Measurements from ENCODE around the gene C1orf174.
A peak's percentile ranks its signal among the peaks of the same experiment; 100 is the strongest.

Gene C1orf174

GRCh38 chr1:3868464-3869006 is 31.5 kb downstream of the C1orf174 start:
- DNase-seq (ENCODE audit: low spot score): no peak

- DNase-seq (ENCODE audit: low spot score): no peak
Measured at GRCh38 chr1:3865606-3866160, 34.4 kb downstream of the C1orf174 start.

GRCh38 chr1:3864884-3865283 is 35.2 kb downstream of the C1orf174 start:
- no peak for DNase-seq (ENCODE audit: low spot score)

GRCh38 chr1:3863231-3863935 is 36.7 kb downstream of the C1orf174 start:
- DNase-seq (ENCODE audit: low spot score): no peak

- no peak for DNase-seq (ENCODE audit: low spot score)
Measured at GRCh38 chr1:3858231-3858981, 41.7 kb downstream of the C1orf174 start.

GRCh38 chr1:3857791-3858129 is 42.3 kb downstream of the C1orf174 start:
- no peak for DNase-seq (ENCODE audit: low spot score)

GRCh38 chr1:3856923-3857790 is 42.9 kb downstream of the C1orf174 start, which contains the start of the genes CEP104 and DFFB:
Gene CEP104 (minus strand): TSS chr1:3857211. CDS start chr1:3852407, 4,804 bp downstream.
Gene DFFB (plus strand): TSS chr1:3857476. CDS start chr1:3857604, 128 bp downstream.
- DNase-seq (ENCODE audit: low spot score): peak; percentile 99

GRCh38 chr1:3852711-3853485 is 47.2 kb downstream of the C1orf174 start:
- DNase-seq (ENCODE audit: low spot score): no peak

- no peak for DNase-seq (ENCODE audit: low spot score)
Measured at GRCh38 chr1:3852091-3852490, 48.0 kb downstream of the C1orf174 start.

GRCh38 chr1:3851292-3851691 is 48.8 kb downstream of the C1orf174 start:
- DNase-seq (ENCODE audit: low spot score): no peak

GRCh38 chr1:3850857-3851256 is 49.2 kb downstream of the C1orf174 start:
- DNase-seq (ENCODE audit: low spot score): no peak

GRCh38 chr1:3847081-3847480 is 53.0 kb downstream of the C1orf174 start:
- DNase-seq (ENCODE audit: low spot score): no peak

GRCh38 chr1:3846541-3846940 is 53.5 kb downstream of the C1orf174 start:
- no peak for DNase-seq (ENCODE audit: low spot score)

GRCh38 chr1:3842912-3843311 is 57.2 kb downstream of the C1orf174 start:
- DNase-seq (ENCODE audit: low spot score): no peak

GRCh38 chr1:3841491-3841890 is 58.6 kb downstream of the C1orf174 start:
- DNase-seq (ENCODE audit: low spot score): no peak
